Mesodermal cell (in vitro differentiated cells): ENCODE results near the gene SUN2.

ENCODE experiments used
- H3K27ac ChIP-seq: 2 replicates; pipeline ENCODE4 v1.7.0; 2013; ENCODE audit warnings: mild to moderate bottlenecking, low read depth, low read length, moderate library complexity; ENCODE audit not compliant: severe bottlenecking
- H3K36me3 ChIP-seq: 2 replicates; pipeline ENCODE4 v1.7.1; 2013; ENCODE audit warnings: mild to moderate bottlenecking, low read length, moderate library complexity; ENCODE audit not compliant: control insufficient read depth, insufficient read depth
- H3K4me1 ChIP-seq: one replicate; pipeline ENCODE4 v1.7.1; 2013; ENCODE audit warnings: mild to moderate bottlenecking, low read length; ENCODE audit not compliant: insufficient read depth, control insufficient read depth, poor library complexity, severe bottlenecking
- H3K4me3 ChIP-seq: 2 replicates; pipeline ENCODE4 v1.7.0; 2013; ENCODE audit warnings: low read length, control low read depth, mild to moderate bottlenecking; ENCODE audit not compliant: insufficient read depth, poor library complexity, severe bottlenecking; ENCODE audit errors: extremely low read depth
- H3K9me3 ChIP-seq: 2 replicates; pipeline ENCODE4 v1.7.1; 2013; ENCODE audit warnings: mild to moderate bottlenecking, low read length, moderate library complexity; ENCODE audit not compliant: control insufficient read depth
- WGBS, 2 experiments: methylation state at CpG; one replicate each; pipeline ENCODE4 v1.1.5; 2013; ENCODE audit warnings: missing lambda C conversion rate in 2 of 2; ENCODE audit not compliant: insufficient coverage in 2 of 2; 5-methylcytosine and 5-hydroxymethylcytosine counted together

The SUN2 gene

GRCh38 chr22:38715176-38715764 lies 40.5 kb downstream of the SUN2 start:
- H3K4me1 ChIP-seq = peaks cover 36% of the 10 kb centered on the region
- H3K36me3 ChIP-seq = peaks cover 59% of the 10 kb centered on the region

GRCh38 chr22:38713921-38714320 lies 41.9 kb downstream of the SUN2 start:
- Histone ChIP-seq H3K4me3 (no peak overlapping the region), H3K27ac (no peak overlapping the region), H3K4me1 (peaks cover 36% of the 10 kb centered on the region), H3K36me3 (peaks cover 58% of the 10 kb centered on the region), H3K9me3 (no peaks in the 10 kb centered on the region)
- WGBS, 2 experiments = 87 to 92% methylated on average over 8 of the region's 8 CpGs

More at GRCh38 chr22:38715176-38715764, 40.5 kb downstream of the SUN2 start:
- Histone ChIP-seq H3K27ac (no peak overlapping the region), H3K9me3 (no peaks in the 10 kb centered on the region), H3K4me3 (no peak overlapping the region)
- WGBS, 2 experiments = 95 to 96% methylated on average over 8 to 9 of the region's 9 CpGs

- peaks cover 31% of the 10 kb centered on the region for H3K4me1 ChIP-seq
- WGBS, 2 experiments = 70 to 87% methylated on average over 5 to 8 of the region's 11 CpGs
- H3K27ac ChIP-seq = peak overlapping the region; percentile 23
- H3K9me3 ChIP-seq = no peaks in the 10 kb centered on the region
- peaks cover 59% of the 10 kb centered on the region for H3K36me3 ChIP-seq
- H3K4me3 ChIP-seq = no peak overlapping the region
Measured at GRCh38 chr22:38712486-38713207, 43.2 kb downstream of the SUN2 start.

- Histone ChIP-seq H3K4me3 (no peak overlapping the region), H3K36me3 (peaks cover 41% of the 10 kb centered on the region)
Measured at GRCh38 chr22:38710866-38711265, 44.9 kb downstream of the SUN2 start.

DNA sequence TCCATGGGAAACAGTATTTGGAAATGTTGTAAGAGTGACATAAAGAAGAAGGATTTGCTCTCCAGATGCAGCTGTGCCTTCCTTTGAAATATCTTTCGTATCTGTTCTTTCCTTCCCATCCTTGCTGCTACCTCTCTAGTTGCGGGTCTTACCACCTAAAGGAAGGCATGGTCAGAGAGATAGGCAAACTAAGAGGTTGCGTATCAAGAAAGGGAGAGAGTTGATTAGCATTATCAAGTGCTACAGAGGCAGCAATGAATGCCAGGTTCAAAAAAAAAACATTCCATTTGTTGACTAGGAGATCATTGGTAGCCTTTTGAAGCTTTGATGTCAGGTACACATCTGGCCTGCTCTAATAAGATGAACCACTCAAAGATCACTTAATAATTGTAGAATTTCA lies 45.4 kb downstream of the SUN2 start:
- 97 to 100% methylated on average over 3 of the region's 3 CpGs for WGBS, 2 experiments
- Histone ChIP-seq H3K4me1 (peaks cover 33% of the 10 kb centered on the region), H3K36me3 (peaks cover 36% of the 10 kb centered on the region), H3K4me3 (no peak overlapping the region), H3K27ac (no peak overlapping the region), H3K9me3 (no peaks in the 10 kb centered on the region)

More at GRCh38 chr22:38710866-38711265, 44.9 kb downstream of the SUN2 start:
- 87 to 100% methylated on average over 1 to 2 of the region's 3 CpGs for WGBS, 2 experiments
- Histone ChIP-seq H3K27ac (no peak overlapping the region), H3K9me3 (no peaks in the 10 kb centered on the region), H3K4me1 (peaks cover 33% of the 10 kb centered on the region)

DNA sequence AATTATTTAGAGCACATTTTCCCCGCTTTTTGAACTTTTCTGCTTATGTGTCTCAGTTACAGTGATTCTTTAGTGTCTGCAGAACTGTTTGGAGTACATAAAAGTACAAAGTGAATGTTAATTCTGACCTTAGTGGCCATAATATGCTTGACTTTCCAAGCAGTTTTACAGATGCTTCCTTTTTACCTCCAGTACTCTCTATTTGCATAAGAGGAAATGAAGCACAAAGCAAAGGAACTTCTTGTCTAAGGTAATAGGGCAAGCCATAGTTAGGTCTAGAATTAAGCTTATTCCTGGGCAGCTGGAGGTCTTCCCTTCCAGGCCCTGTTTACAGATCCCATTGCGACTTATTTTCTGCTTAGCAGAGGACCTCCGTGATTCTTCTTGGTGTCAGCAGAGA lies 46.5 kb downstream of the SUN2 start:
- Histone ChIP-seq H3K4me3 (no peak overlapping the region), H3K4me1 (peaks cover 30% of the 10 kb centered on the region), H3K27ac (no peak overlapping the region), H3K9me3 (no peaks in the 10 kb centered on the region), H3K36me3 (peaks cover 28% of the 10 kb centered on the region)
- 68 to 94% methylated on average over 2 to 3 of the region's 3 CpGs for WGBS, 2 experiments

DNA sequence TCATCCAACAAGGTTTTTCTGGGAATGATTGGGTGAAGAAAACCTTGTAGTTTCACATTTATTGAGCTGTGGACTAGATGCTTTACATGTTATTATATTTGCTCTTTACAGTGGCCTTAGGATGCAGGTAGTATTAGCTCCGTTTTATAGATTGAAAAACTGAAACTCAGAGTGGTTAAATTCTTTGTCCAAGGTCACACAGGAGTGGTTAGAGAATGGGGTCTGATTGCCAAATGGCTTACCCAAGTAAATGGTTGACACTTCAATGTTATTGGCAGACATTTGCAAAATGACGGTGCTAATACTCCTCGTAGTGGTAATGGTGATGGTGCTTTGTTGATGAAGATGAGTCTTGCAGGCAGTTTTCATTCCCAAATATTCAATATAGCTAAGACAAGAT lies 47.8 kb downstream of the SUN2 start:
- no peak overlapping the region for H3K4me3 ChIP-seq
- WGBS, 2 experiments = 90 to 96% methylated on average over 2 of the region's 3 CpGs
- H3K27ac ChIP-seq = no peak overlapping the region
- peaks cover 26% of the 10 kb centered on the region for H3K4me1 ChIP-seq
- peaks cover 28% of the 10 kb centered on the region for H3K36me3 ChIP-seq
- H3K9me3 ChIP-seq = no peaks in the 10 kb centered on the region

GRCh38 chr22:38707346-38707745 lies 48.5 kb downstream of the SUN2 start:
- peaks cover 28% of the 10 kb centered on the region for H3K36me3 ChIP-seq
- H3K27ac ChIP-seq = no peak overlapping the region
- H3K9me3 ChIP-seq = no peaks in the 10 kb centered on the region
- peak overlapping the region; percentile 84 for H3K4me3 ChIP-seq
- H3K4me1 ChIP-seq = peaks cover 21% of the 10 kb centered on the region
- 86% methylated on average over 1 of the region's 2 CpGs; no CpG with 5 or more reads in 1 of the 2 experiments for WGBS, 2 experiments

DNA sequence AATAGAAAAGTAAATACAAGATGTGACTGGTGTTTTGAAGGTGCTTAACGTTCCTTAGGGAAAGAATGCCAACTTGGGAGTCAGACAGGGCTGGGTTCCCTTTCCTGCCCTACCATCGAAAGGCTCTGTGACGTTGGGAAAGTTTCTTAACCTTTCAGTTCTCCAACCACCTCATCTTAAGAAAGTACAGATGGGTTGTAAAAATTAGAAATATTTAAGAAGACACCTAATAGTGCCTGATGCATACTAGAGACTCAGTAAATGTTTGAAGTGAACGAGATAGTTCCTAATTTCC lies 49.0 kb downstream of the SUN2 start:
- Histone ChIP-seq H3K4me1 (peaks cover 20% of the 10 kb centered on the region), H3K9me3 (no peaks in the 10 kb centered on the region), H3K27ac (peak overlapping the region; percentile 85), H3K4me3 (peak overlapping the region; percentile 84), H3K36me3 (peaks cover 28% of the 10 kb centered on the region)
- 0% methylated on average over 1 of the region's 4 CpGs; no CpG with 5 or more reads in 1 of the 2 experiments for WGBS, 2 experiments

DNA sequence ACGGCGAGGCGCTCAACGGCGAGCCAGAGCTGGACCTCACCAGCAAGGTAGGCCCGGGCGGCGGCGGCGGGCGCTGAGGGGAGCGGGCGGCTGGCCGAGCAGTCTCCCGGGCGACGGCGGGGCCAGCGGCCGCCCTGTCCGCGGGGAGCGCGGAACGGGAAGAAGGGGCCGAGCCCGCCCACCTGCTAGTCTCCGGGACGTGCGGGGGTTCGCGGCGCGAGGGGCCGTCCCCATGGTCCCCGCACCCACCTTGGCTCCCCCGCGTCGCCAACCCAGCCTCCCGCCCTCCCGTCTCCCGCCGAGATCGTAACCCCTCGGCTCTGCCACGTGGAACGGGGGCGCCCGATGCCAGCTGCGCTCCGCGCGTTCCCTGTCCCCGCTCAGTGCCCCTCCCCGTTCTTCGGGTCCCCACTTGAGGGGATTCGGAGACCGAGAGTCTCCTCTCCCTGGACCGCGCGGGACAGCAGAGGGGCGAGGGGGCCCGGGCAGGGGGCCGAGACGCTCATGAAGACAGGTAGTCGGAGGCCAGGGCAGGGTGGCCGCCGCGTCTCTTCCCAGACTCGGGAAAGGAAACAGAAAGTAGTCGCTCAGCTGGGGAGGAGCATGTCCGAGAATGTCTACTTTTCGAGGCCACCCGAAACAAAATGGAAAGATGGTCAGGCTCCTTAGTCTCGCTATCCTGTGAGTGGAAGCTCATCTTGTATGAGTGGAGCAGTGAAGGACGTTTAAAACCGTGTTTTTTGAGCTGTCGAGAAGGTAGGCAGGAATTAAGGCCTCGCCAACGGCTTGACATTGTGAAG lies 49.5 kb downstream of the SUN2 start:
- 0 to 1% methylated on average over 67 to 72 of the region's 80 CpGs for WGBS, 2 experiments
- no peaks in the 10 kb centered on the region for H3K9me3 ChIP-seq
- H3K4me1 ChIP-seq = peaks cover 20% of the 10 kb centered on the region
- peaks cover 28% of the 10 kb centered on the region for H3K36me3 ChIP-seq
- H3K27ac ChIP-seq = peak overlapping the region; percentile 85
- peak overlapping the region; percentile 84 for H3K4me3 ChIP-seq
